ENCODE measurements around the gene ZFYVE28. TPM values are rescaled to one million over a fixed set of nuclear protein-coding genes. Genes with fewer than 3 reads are reported as not detected.

Gene ZFYVE28
- total and polyA plus RNA-seq, 12 donors = 4.3 to 24.6 (median 16.0) TPM

DNA sequence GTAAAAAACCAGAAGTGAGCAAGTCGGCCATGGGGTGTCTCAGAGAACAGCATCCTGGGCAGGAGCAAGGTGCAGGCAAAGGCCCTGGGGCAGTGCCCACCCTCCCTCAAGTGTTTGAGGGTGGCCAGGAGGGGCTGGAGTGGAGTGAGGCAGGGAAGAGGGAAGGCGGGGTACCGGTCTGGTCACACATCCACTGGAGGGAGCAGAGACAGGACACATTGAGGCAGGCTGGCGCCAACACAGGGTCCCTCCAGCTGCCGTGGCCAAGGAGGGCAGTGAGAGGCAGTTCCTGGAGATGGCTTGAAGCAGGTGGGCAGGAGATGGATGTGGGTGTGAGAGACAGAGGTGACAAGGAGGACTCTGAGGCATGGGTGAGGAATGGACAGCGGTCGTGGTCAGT, 30.1 kb upstream of the ZFYVE28 start:
- TF ChIP-seq CTCF (IDR thresholded peaks at IDR 0.05) (no peak), POLR2A (IDR thresholded peaks at IDR 0.05) (no peak)

DNA sequence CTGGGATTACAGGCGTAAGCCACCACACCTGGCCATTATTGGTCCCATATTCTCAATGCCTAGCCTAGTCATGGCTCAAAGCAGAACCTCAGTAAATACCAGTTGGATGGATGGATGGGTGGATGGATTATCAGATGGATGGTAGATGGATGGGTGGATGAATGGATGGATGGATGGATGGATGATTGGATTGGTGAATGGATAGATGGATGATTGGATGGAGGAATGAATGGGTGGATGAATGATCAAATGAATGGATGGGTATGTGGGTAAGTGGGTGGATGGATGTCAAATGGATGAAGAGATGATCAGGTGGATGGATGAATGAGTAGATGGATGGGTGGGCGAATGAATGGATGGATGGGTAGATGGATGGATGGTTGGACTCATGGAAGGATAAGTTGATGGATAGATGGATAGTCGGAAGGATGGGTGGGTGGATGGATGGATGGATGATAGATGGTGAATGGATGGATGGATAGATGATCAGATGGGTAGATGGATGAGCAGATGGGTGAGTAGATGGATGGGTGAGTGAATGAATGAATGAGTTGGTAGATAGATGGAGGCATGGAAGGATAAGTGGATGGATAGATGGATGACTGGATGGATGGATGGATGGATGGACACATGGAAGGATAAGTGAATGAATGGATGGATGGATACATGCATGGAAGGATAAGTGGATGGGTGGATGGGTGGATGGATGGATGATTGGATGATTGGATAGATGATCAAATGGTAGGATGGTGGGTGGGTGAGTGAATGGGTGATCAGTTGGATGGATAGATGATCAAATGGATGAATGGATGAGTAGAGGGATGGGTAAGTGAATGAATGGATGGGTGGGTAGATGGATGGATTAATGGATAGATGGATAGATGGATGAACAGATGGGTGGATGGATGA, 28.5 kb upstream of the ZFYVE28 start:
- no peaks in the 10 kb centered on the region for H3K4me1 ChIP-seq (replicated peaks in 1 of 2)
- 86 to 92% (median 89%) methylated on average over 3 of the region's 3 CpGs for WGBS, 4 donors
- no peaks in the 10 kb centered on the region for H3K27me3 ChIP-seq
- no peaks in the 10 kb centered on the region for H3K9me3 ChIP-seq (replicated peaks in 1 of 3)
- no peak for DNase-seq
- TF ChIP-seq POLR2A (IDR thresholded peaks at IDR 0.05) (no peak), CTCF (IDR thresholded peaks at IDR 0.05) (no peak)
- no peaks in the 10 kb centered on the region for H3K36me3 ChIP-seq (replicated peaks in 1 of 2)
- no peak overlapping the region for H3K4me3 ChIP-seq
- no peak overlapping the region for H3K27ac ChIP-seq
- intact Hi-C loops (cut with DNase I) = no loop called here

More for the DNA sequence above, 30.1 kb upstream of the ZFYVE28 start:
- Histone ChIP-seq H3K36me3 (replicated peaks in 1 of 2) (no peaks in the 10 kb centered on the region), H3K4me1 (replicated peaks in 1 of 2) (no peaks in the 10 kb centered on the region), H3K27me3 (no peaks in the 10 kb centered on the region), H3K4me3 (no peak overlapping the region), H3K9me3 (replicated peaks in 1 of 3) (no peaks in the 10 kb centered on the region), H3K27ac (no peak overlapping the region)
- WGBS, 4 donors = 92 to 94% (median 93%) methylated on average over 7 of the region's 7 CpGs
- intact Hi-C loops (cut with DNase I) = no loop called here
- no peak for DNase-seq

- intact Hi-C loops (cut with DNase I) = no loop called here
- no peak for DNase-seq
- WGBS, 4 donors = 91 to 95% (median 94%) methylated on average over 5 to 6 of the region's 6 CpGs
- H3K36me3 ChIP-seq (replicated peaks in 1 of 2) = no peaks in the 10 kb centered on the region
- no peaks in the 10 kb centered on the region for H3K27me3 ChIP-seq
- TF ChIP-seq CTCF (IDR thresholded peaks at IDR 0.05) = no peak
- TF ChIP-seq POLR2A (IDR thresholded peaks at IDR 0.05) = no peak
- H3K27ac ChIP-seq = no peak overlapping the region
- no peak overlapping the region for H3K4me3 ChIP-seq
- H3K4me1 ChIP-seq (replicated peaks in 1 of 2) = no peaks in the 10 kb centered on the region
- H3K9me3 ChIP-seq (replicated peaks in 1 of 3) = no peaks in the 10 kb centered on the region
Measured at GRCh38 chr4:2445571-2445970, 27.1 kb upstream of the ZFYVE28 start.

GRCh38 chr4:2445130-2445529, 26.7 kb upstream of the ZFYVE28 start:
- Histone ChIP-seq H3K27ac (no peak overlapping the region), H3K4me1 (replicated peaks in 1 of 2) (no peaks in the 10 kb centered on the region), H3K36me3 (replicated peaks in 1 of 2) (no peaks in the 10 kb centered on the region), H3K27me3 (no peaks in the 10 kb centered on the region), H3K4me3 (no peak overlapping the region), H3K9me3 (replicated peaks in 1 of 3) (no peaks in the 10 kb centered on the region)
- no peak for TF ChIP-seq POLR2A (IDR thresholded peaks at IDR 0.05)
- TF ChIP-seq CTCF (IDR thresholded peaks at IDR 0.05) = no peak
- intact Hi-C loops (cut with DNase I) = no loop called here
- no peak for DNase-seq
- WGBS, 4 donors = 86 to 100% (median 97%) methylated on average over 1 to 9 of the region's 9 CpGs

All from adrenal gland (tissue), 12 donors.